A673 (cell line): ENCODE measurements around the gene CUX1.

Experiments
- CTCF ChIP-seq: fragments of 300-800, 200-600 bp; sonication (generic); conservative IDR thresholded peaks from 2 replicates; pipeline ENCODE4 v1.5.1; 2017; ENCODE audit warnings: low read depth, mild to moderate bottlenecking, antibody characterized with exemption, low read length, moderate library complexity, mixed read lengths
- EZH2 ChIP-seq: fragments of 200-600 bp; sonication (generic); IDR thresholded peaks from 2 replicates; pipeline ENCODE4 v1.6.1; 2017; ENCODE audit warnings: borderline replicate concordance, low read depth, mild to moderate bottlenecking, mixed read lengths, antibody characterized with exemption, low read length; ENCODE audit not compliant: poor library complexity, severe bottlenecking

GRCh38 chr7:102012941-102013461 is 195.6 kb downstream of the CUX1 start:
- TF ChIP-seq CTCF (no peak), EZH2 (no peak)
